ENCODE measurements around the gene KRTAP10-5. TPM values are rescaled to one million over a fixed set of nuclear protein-coding genes. Genes with fewer than 3 reads are reported as not detected.

KRTAP10-5 gene
- total RNA-seq, 4 donors from 2014 or later = not detected

GRCh38 chr21:44590311-44590721 lies 9.9 kb upstream of the KRTAP10-5 start:
- no peak overlapping the region for H3K4me3 ChIP-seq
- no peak overlapping the region for H3K27ac ChIP-seq (replicated peaks in 1 of 4)
- intact Hi-C loops (cut with DNase I) = no loop called here
- TF ChIP-seq CTCF (IDR thresholded peaks at IDR 0.05) = no peak
- TF ChIP-seq POLR2A (IDR thresholded peaks at IDR 0.05; ENCODE audit: low read depth) = no peak
- no peak for TF ChIP-seq POLR2AphosphoS5 (IDR thresholded peaks at IDR 0.05)
- TF ChIP-seq EP300 (IDR thresholded peaks at IDR 0.05) = no peak
- H3K27me3 ChIP-seq = peaks cover 0 to 64% (median 0%) of the 10 kb centered on the region in 4 donors
- DNase-seq (ENCODE audit: extremely low spot score) = peak; percentile 42
- no peaks in the 10 kb centered on the region for H3K4me1 ChIP-seq
- H3K9me3 ChIP-seq = no peaks in the 10 kb centered on the region
- no CpG with 5 or more reads among the region's 10 CpGs for WGBS
- no peaks in the 10 kb centered on the region for H3K36me3 ChIP-seq

GRCh38 chr21:44589586-44590305 lies 9.3 kb upstream of the KRTAP10-5 start:
- H3K27me3 ChIP-seq = peaks cover 0 to 64% (median 0%) of the 10 kb centered on the region in 4 donors
- DNase-seq (ENCODE audit: extremely low spot score) = peak; percentile 57
- WGBS = 86% methylated on average over 6 of the region's 24 CpGs

GRCh38 chr21:44589094-44589493 lies 8.7 kb upstream of the KRTAP10-5 start:
- Histone ChIP-seq H3K27me3 (peaks cover 0 to 64% (median 0%) of the 10 kb centered on the region in 4 donors), H3K4me1 (peaks cover 0 to 5% (median 2%) of the 10 kb centered on the region in 4 donors), H3K27ac (replicated peaks in 1 of 4) (no peak overlapping the region), H3K4me3 (no peak overlapping the region), H3K36me3 (no peaks in the 10 kb centered on the region), H3K9me3 (no peaks in the 10 kb centered on the region)
- TF ChIP-seq POLR2A (IDR thresholded peaks at IDR 0.05; ENCODE audit: low read depth) (no peak), CTCF (IDR thresholded peaks at IDR 0.05) (no peak)
- intact Hi-C loops (cut with DNase I) = no loop called here
- DNase-seq (ENCODE audit: extremely low spot score) = peak; percentile 45
- WGBS = 96% methylated on average over 2 of the region's 2 CpGs

More at GRCh38 chr21:44589586-44590305, 9.3 kb upstream of the KRTAP10-5 start:
- intact Hi-C loops (cut with DNase I) = no loop called here
- no peaks in the 10 kb centered on the region for H3K36me3 ChIP-seq
- TF ChIP-seq POLR2A (IDR thresholded peaks at IDR 0.05; ENCODE audit: low read depth) = no peak
- TF ChIP-seq EP300 (IDR thresholded peaks at IDR 0.05) = no peak
- no peak overlapping the region for H3K4me3 ChIP-seq
- no peaks in the 10 kb centered on the region for H3K9me3 ChIP-seq
- no peaks in the 10 kb centered on the region for H3K4me1 ChIP-seq
- no peak overlapping the region for H3K27ac ChIP-seq (replicated peaks in 1 of 4)

GRCh38 chr21:44585892-44586291 lies 5.5 kb upstream of the KRTAP10-5 start:
- Histone ChIP-seq H3K4me3 (no peak overlapping the region), H3K27ac (replicated peaks in 1 of 4) (no peak overlapping the region), H3K9me3 (peaks cover 0 to 14% (median 4%) of the 10 kb centered on the region in 4 donors), H3K4me1 (peaks cover 0 to 16% (median 5%) of the 10 kb centered on the region in 4 donors), H3K36me3 (no peaks in the 10 kb centered on the region), H3K27me3 (peaks cover 0 to 44% (median 0%) of the 10 kb centered on the region in 4 donors)
- TF ChIP-seq POLR2AphosphoS5 (IDR thresholded peaks at IDR 0.05) = no peak
- no peak for TF ChIP-seq CTCF (IDR thresholded peaks at IDR 0.05)
- TF ChIP-seq EP300 (IDR thresholded peaks at IDR 0.05) = no peak
- TF ChIP-seq POLR2A (IDR thresholded peaks at IDR 0.05; ENCODE audit: low read depth) = no peak
- 89% methylated on average over 3 of the region's 3 CpGs for WGBS
- intact Hi-C loops (cut with DNase I) = no loop called here
- DNase-seq (ENCODE audit: extremely low spot score) = peak; percentile 47

- H3K4me1 ChIP-seq = peaks cover 0 to 16% (median 5%) of the 10 kb centered on the region in 4 donors
- H3K4me3 ChIP-seq = no peak overlapping the region
- H3K27me3 ChIP-seq = peaks cover 0 to 38% (median 0%) of the 10 kb centered on the region in 4 donors
- no peak for DNase-seq (ENCODE audit: extremely low spot score)
- no peaks in the 10 kb centered on the region for H3K36me3 ChIP-seq
- H3K27ac ChIP-seq (replicated peaks in 1 of 4) = no peak overlapping the region
- intact Hi-C loops (cut with DNase I) = no loop called here
- 67% methylated on average over 6 of the region's 6 CpGs for WGBS
- H3K9me3 ChIP-seq = peaks cover 0 to 22% (median 4%) of the 10 kb centered on the region in 4 donors
- no peak for TF ChIP-seq POLR2A (IDR thresholded peaks at IDR 0.05; ENCODE audit: low read depth)
- TF ChIP-seq EP300 (IDR thresholded peaks at IDR 0.05) = no peak
- no peak for TF ChIP-seq POLR2AphosphoS5 (IDR thresholded peaks at IDR 0.05)
- no peak for TF ChIP-seq CTCF (IDR thresholded peaks at IDR 0.05)
Measured at GRCh38 chr21:44583800-44584147, 3.4 kb upstream of the KRTAP10-5 start.
